ENCODE measurements around the gene TBCA. TPM values are rescaled to one million over a fixed set of nuclear protein-coding genes. Genes with fewer than 3 reads are reported as not detected.

TBCA gene
- total and polyA plus RNA-seq, 2 experiments from 2014 or later, result 117 to 814 TPM

Other genes with a start within 250 kb of the TBCA start
- not detected in 2 replicates for gene OTP, start 137.6 kb downstream of the TBCA start, total RNA-seq (2014; rRNA removed; shearing (Covaris generic))
- gene OTP, start 137.6 kb downstream of the TBCA start, polyA plus RNA-seq (2016; fragmentation: Nextera tagmentation; extraction: Ambion mirVana), result not detected in 2 replicates